ENCODE measurements around the gene C19orf73. TPM values are rescaled to one million over a fixed set of nuclear protein-coding genes. Genes with fewer than 3 reads are reported as not detected.
A peak's percentile ranks its signal among the peaks of the same experiment; 100 is the strongest.

C19orf73 gene, protein sequence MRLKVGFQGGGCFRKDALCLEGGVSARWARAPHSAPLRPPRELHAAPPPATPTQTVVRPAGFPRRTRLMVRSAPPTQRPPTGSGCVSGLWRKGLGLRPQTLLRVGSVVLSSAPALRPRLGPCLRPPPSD
- total RNA-seq (ENCODE audit: low replicate concordance): 2.3 and 2.6 TPM in 2 replicates
- long read RNA-seq, partial matches to known transcripts: 0 of 1 reads
- long read RNA-seq, other reads (novel, unspliced or antisense): 0 of 1 reads

DNA sequence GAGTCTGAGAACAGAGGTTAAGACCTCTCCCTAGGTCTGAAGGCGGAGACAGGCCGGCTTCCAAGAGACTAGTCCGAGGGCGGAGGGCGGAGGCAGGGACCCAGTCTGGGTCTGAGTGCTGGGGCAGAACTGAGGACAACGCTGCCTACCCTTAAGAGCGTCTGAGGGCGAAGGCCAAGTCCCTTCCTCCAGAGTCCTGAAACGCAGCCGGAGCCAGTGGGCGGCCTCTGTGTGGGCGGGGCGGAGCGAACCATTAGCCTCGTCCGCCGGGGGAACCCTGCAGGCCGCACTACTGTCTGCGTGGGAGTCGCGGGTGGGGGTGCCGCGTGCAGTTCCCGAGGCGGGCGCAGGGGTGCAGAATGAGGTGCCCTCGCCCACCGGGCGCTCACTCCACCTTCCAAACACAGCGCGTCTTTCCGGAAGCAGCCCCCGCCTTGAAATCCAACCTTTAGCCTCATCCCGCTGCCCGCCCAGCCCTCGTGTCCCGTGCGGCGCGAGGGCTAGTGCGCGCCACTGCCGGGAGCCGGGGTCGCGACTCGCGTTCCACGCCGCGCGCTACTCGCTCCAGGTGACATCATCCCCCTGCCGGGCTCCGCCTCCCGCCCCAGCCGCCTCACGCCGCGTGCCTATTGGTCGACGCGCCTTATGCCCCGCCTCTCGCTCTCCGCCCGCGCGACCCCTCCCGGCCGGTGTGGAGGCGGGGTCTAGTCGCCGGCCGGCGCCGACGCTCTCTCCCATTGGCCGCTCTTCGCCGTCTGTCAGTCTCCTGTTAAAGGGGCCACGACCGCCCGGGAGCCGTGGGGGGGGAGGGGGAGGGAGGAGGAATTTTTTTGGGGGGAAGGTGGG lies at the start of gene C19orf73:
Gene C19orf73 (minus strand): TSS at position 579 of the 846 bp plus-strand sequence. CDS start 121 bp downstream, at position 458.
- H3K4me3 Mint-ChIP-seq: peak within 1 kb of the TSS; percentile 87
- H3K27me3 Mint-ChIP-seq: peaks cover 21% of the 10 kb centered on the region
- TF ChIP-seq, protein P1, sequence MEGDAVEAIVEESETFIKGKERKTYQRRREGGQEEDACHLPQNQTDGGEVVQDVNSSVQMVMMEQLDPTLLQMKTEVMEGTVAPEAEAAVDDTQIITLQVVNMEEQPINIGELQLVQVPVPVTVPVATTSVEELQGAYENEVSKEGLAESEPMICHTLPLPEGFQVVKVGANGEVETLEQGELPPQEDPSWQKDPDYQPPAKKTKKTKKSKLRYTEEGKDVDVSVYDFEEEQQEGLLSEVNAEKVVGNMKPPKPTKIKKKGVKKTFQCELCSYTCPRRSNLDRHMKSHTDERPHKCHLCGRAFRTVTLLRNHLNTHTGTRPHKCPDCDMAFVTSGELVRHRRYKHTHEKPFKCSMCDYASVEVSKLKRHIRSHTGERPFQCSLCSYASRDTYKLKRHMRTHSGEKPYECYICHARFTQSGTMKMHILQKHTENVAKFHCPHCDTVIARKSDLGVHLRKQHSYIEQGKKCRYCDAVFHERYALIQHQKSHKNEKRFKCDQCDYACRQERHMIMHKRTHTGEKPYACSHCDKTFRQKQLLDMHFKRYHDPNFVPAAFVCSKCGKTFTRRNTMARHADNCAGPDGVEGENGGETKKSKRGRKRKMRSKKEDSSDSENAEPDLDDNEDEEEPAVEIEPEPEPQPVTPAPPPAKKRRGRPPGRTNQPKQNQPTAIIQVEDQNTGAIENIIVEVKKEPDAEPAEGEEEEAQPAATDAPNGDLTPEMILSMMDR (conservative IDR thresholded peaks at IDR 0.05): peak; percentile 38
- DNase-seq (ENCODE audit: extremely low spot score, unreplicated experiment): peak; percentile 97
- no peaks in the 10 kb centered on the region for H3K36me3 Mint-ChIP-seq
- H3K27ac Mint-ChIP-seq: peak within 1 kb of the TSS; percentile 86
- H3K9me3 Mint-ChIP-seq: no peaks in the 10 kb centered on the region
- peaks cover 23% of the 10 kb centered on the region for H3K4me1 Mint-ChIP-seq (ENCODE audit: unreplicated experiment)

- H3K27me3 Mint-ChIP-seq: no peaks in the 10 kb centered on the region
- H3K4me1 Mint-ChIP-seq (ENCODE audit: unreplicated experiment): no peaks in the 10 kb centered on the region
- H3K36me3 Mint-ChIP-seq: peaks cover 6% of the 10 kb centered on the region
- H3K27ac Mint-ChIP-seq: no peak overlapping the region
- H3K9me3 Mint-ChIP-seq: no peaks in the 10 kb centered on the region
- TF ChIP-seq, protein P1 (conservative IDR thresholded peaks at IDR 0.05): no peak
- no peak for DNase-seq (ENCODE audit: extremely low spot score, unreplicated experiment)
- no peak overlapping the region for H3K4me3 Mint-ChIP-seq
These were observed 49.5 kb upstream of the C19orf73 start for GRCh38 chr19:49168421-49168820.

- Mint-ChIP-seq H3K36me3 (peaks cover 6% of the 10 kb centered on the region), H3K4me1 (ENCODE audit: unreplicated experiment) (no peaks in the 10 kb centered on the region), H3K4me3 (no peak overlapping the region), H3K27ac (no peak overlapping the region), H3K9me3 (no peaks in the 10 kb centered on the region), H3K27me3 (no peaks in the 10 kb centered on the region)
- TF ChIP-seq, protein P1 (conservative IDR thresholded peaks at IDR 0.05): no peak
- no peak for DNase-seq (ENCODE audit: extremely low spot score, unreplicated experiment)
These were observed 49.0 kb upstream of the C19orf73 start for GRCh38 chr19:49167857-49168409.

DNA sequence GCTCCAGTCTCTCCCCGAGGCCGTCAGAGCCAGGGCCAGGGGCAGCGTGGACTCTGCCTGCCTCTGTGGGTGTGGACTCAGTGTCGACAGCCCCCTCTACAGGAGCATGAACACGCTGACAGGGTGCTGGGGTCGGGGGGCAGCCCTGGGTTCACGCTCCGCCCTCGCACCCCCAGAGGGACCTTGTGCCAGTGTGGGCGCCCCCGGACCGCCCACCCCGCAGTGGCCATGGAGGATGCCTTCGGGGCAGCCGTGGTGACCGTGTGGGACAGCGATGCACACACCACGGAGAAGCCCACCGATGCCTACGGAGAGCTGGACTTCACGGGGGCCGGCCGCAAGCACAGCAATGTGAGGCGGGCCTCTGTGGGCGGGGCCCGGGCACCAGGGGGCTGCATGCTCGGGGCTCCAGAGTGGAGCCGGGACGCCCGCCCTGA lies 46.9 kb upstream of the C19orf73 start:
- Mint-ChIP-seq H3K4me1 (ENCODE audit: unreplicated experiment) (peaks cover 2% of the 10 kb centered on the region), H3K27me3 (no peaks in the 10 kb centered on the region), H3K36me3 (peaks cover 5% of the 10 kb centered on the region), H3K9me3 (no peaks in the 10 kb centered on the region), H3K4me3 (no peak overlapping the region), H3K27ac (peak overlapping the region; percentile 70)
- TF ChIP-seq, protein P1 (conservative IDR thresholded peaks at IDR 0.05): no peak
- no peak for DNase-seq (ENCODE audit: extremely low spot score, unreplicated experiment)

GRCh38 chr19:49165111-49165750 lies 46.3 kb upstream of the C19orf73 start:
- peak overlapping the region; percentile 70 for H3K27ac Mint-ChIP-seq
- TF ChIP-seq, protein P1 (conservative IDR thresholded peaks at IDR 0.05): no peak
- H3K27me3 Mint-ChIP-seq: no peaks in the 10 kb centered on the region
- no peak for DNase-seq (ENCODE audit: extremely low spot score, unreplicated experiment)
- H3K36me3 Mint-ChIP-seq: peaks cover 7% of the 10 kb centered on the region
- H3K9me3 Mint-ChIP-seq: no peaks in the 10 kb centered on the region
- peaks cover 7% of the 10 kb centered on the region for H3K4me1 Mint-ChIP-seq (ENCODE audit: unreplicated experiment)
- no peak overlapping the region for H3K4me3 Mint-ChIP-seq

Data from type B pancreatic cell (in vitro differentiated cells).